C4-2B (cell line): Measurements from ENCODE around the gene RBL2.

Source experiments
- CTCF ChIP-seq: fragments of 450-650 bp; conservative IDR thresholded peaks from 2 replicates; pipeline ENCODE4 v1.5.1; 2017; ENCODE audit warnings: mild to moderate bottlenecking
- ZFX ChIP-seq: fragments of 450-650 bp; IDR thresholded peaks from 2 replicates; pipeline ENCODE4 v1.6.1; 2017

- TF ChIP-seq CTCF (no peak), ZFX (no peak)
Observed at GRCh38 chr16:53534206-53534605, 99.9 kb downstream of the RBL2 start.
